Measurements from ENCODE around the gene RIT2. TPM values are rescaled to one million over a fixed set of nuclear protein-coding genes. Genes with fewer than 3 reads are reported as not detected.

RIT2 gene
- total RNA-seq = not detected in 2 replicates

DNA sequence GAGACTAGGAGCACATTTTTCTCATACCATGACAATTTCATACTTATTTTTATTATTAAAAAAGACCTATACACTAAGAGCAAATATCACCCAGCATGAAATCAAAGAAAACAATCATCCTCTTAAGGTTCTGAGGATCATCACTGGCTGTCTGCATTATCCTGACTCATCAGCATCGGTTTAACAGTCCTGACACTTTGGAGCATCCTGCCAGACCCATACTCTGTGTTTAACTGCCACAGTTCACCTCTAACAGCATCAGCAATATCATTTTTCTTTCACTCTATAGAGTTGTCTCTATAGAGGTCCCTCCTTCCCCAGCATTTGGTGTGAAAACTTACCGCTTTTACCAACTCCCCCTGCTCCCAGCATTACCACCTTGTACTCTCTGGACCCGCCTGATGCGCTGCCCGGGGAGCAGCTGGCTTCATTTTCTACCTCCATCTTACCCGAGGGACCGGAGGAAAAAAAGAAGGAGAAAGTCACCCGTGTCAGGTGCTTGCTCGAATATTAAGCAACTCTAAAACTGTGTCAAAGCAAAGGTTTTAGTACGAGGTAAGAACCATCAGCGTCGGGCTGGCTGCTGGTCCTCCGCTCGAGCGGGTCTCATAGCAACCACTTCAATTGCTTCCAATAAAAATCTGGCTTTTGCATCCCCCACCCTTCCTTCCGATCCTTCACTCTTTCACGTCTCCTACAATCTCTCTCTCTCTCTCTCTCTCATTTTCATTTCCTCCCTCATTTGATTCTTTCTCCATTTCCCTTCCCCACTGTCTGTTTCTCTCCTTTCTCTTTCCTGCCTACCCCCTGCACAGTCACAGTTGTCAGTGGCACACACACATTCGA, at the start of gene RIT2:
RIT2 (minus strand) TSS at position 610 of the 846 bp plus-strand sequence.

Other genes with a start within 250 kb of the RIT2 start
- gene SYT4, start 161.8 kb upstream of the RIT2 start, total RNA-seq = not detected in 2 replicates